Adrenal gland (tissue), 5 donors: ENCODE measurements around the gene OSGIN1.

Experiments used
- POLR2A ChIP-seq, 2 donors: fragments of 450-650 bp; IDR thresholded peaks; one replicate each; pipeline ENCODE4 v1.6.1; 2017; ENCODE audit warnings: antibody characterized with exemption in 2 of 2, mild to moderate bottlenecking in 2 of 2, moderate library complexity in 1 of 2
- TF ChIP-seq, protein P1 (sequence below), 6 experiments: fragments of 450-650 bp in 4 of 6; fragments of 200-600 bp in 2 of 6; sonication (generic) in 1 of 6; IDR thresholded peaks; 1 replicate in 5 of 6; 2 replicates in 1 of 6; pipeline versions ENCODE4 v1.5.1 to v1.8.0; 2016 to 2021; ENCODE audit warnings: antibody characterized with exemption in 6 of 6, mild to moderate bottlenecking in 2 of 6, moderate library complexity in 1 of 6
- donor health status: DM: no; HTN: no; CAD: no.

DNA sequence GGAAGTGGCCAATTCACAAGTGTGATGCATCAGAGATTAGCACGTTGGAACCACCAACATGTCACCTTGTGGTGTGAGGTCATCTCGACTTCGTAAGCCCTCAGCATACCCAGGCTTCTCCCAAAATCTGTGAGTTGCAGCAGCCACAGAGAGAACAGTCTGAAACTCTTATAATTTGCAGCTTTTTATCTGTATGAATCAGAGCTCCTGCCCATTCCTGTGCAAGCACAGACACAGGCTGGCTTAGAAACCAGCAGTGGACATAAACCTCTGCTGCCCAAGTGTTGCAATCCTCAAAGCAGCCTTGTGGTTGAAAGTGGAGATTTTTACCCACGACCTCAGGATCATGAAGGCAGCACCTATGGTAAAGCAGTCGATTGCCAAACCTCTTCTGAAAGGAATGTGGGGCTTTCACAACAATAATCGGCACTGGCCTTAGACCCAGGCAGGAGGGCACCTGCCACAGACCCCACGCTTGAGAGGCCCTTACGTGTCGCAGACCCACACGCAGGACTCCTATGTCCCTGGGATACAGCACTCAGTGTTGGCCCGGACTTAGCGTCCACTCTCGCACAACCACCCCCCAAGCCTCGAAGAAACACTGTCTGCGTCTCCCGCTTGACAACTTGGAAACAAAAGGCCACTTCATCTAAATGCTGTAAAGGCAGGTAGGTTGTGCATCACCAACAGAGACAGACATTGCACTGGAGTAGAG lies 24.5 kb upstream of the OSGIN1 start:
- TF ChIP-seq, protein P1, sequence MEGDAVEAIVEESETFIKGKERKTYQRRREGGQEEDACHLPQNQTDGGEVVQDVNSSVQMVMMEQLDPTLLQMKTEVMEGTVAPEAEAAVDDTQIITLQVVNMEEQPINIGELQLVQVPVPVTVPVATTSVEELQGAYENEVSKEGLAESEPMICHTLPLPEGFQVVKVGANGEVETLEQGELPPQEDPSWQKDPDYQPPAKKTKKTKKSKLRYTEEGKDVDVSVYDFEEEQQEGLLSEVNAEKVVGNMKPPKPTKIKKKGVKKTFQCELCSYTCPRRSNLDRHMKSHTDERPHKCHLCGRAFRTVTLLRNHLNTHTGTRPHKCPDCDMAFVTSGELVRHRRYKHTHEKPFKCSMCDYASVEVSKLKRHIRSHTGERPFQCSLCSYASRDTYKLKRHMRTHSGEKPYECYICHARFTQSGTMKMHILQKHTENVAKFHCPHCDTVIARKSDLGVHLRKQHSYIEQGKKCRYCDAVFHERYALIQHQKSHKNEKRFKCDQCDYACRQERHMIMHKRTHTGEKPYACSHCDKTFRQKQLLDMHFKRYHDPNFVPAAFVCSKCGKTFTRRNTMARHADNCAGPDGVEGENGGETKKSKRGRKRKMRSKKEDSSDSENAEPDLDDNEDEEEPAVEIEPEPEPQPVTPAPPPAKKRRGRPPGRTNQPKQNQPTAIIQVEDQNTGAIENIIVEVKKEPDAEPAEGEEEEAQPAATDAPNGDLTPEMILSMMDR (IDR thresholded peaks at IDR 0.05) = peak in 1 of 6 experiments; percentile 8
- no peak for TF ChIP-seq POLR2A (IDR thresholded peaks at IDR 0.05)
